ENCODE measurements around the gene F12. TPM values are rescaled to one million over a fixed set of nuclear protein-coding genes. Genes with fewer than 3 reads are reported as not detected.

Gene F12
- total RNA-seq, 1 experiment from 2014 or later, result 10.0 TPM

- ATAC-seq (no peak), DNase-seq (ENCODE audit: low spot score) (no peak)
- no peak overlapping the region for H3K27ac Mint-ChIP-seq
- peaks cover 34% of the 10 kb centered on the region for H3K36me3 Mint-ChIP-seq
- no peak overlapping the region for H3K4me3 Mint-ChIP-seq
- H3K27me3 Mint-ChIP-seq (ENCODE audit: low read depth), result peaks cover 7% of the 10 kb centered on the region
- CTCF ChIA-PET, result interaction anchor here (1.1 to 15.8 kb wide), 8 partner anchors 13 to 130 kb away, joined by 3 to 171 read pairs (median 10); partner anchors contain the start of gene GRK6
- POLR2A ChIA-PET, result interaction anchor here (0.8 kb wide), 1 partner anchor 15 kb away, joined by 3 read pairs; no protein-coding TSS in a partner anchor
- peaks cover 4% of the 10 kb centered on the region for H3K9me3 Mint-ChIP-seq
- TF ChIP-seq, protein P1, sequence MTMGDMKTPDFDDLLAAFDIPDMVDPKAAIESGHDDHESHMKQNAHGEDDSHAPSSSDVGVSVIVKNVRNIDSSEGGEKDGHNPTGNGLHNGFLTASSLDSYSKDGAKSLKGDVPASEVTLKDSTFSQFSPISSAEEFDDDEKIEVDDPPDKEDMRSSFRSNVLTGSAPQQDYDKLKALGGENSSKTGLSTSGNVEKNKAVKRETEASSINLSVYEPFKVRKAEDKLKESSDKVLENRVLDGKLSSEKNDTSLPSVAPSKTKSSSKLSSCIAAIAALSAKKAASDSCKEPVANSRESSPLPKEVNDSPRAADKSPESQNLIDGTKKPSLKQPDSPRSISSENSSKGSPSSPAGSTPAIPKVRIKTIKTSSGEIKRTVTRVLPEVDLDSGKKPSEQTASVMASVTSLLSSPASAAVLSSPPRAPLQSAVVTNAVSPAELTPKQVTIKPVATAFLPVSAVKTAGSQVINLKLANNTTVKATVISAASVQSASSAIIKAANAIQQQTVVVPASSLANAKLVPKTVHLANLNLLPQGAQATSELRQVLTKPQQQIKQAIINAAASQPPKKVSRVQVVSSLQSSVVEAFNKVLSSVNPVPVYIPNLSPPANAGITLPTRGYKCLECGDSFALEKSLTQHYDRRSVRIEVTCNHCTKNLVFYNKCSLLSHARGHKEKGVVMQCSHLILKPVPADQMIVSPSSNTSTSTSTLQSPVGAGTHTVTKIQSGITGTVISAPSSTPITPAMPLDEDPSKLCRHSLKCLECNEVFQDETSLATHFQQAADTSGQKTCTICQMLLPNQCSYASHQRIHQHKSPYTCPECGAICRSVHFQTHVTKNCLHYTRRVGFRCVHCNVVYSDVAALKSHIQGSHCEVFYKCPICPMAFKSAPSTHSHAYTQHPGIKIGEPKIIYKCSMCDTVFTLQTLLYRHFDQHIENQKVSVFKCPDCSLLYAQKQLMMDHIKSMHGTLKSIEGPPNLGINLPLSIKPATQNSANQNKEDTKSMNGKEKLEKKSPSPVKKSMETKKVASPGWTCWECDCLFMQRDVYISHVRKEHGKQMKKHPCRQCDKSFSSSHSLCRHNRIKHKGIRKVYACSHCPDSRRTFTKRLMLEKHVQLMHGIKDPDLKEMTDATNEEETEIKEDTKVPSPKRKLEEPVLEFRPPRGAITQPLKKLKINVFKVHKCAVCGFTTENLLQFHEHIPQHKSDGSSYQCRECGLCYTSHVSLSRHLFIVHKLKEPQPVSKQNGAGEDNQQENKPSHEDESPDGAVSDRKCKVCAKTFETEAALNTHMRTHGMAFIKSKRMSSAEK (CRISPR knock-in tag; IDR thresholded peaks at IDR 0.05; ENCODE audit: borderline replicate concordance), result no peak
- TF ChIP-seq ZNF416 (CRISPR knock-in tag; IDR thresholded peaks at IDR 0.05) (no peak), TEAD1 (CRISPR knock-in tag; IDR thresholded peaks at IDR 0.05) (no peak), MYBL2 (CRISPR knock-in tag; IDR thresholded peaks at IDR 0.05) (no peak), MLX (CRISPR knock-in tag; IDR thresholded peaks at IDR 0.05) (no peak), USF1 (CRISPR knock-in tag; IDR thresholded peaks at IDR 0.05) (no peak), FOXK1 (CRISPR knock-in tag; IDR thresholded peaks at IDR 0.05) (no peak), NFATC4 (CRISPR knock-in tag; IDR thresholded peaks at IDR 0.05) (no peak), MXD4 (CRISPR knock-in tag; IDR thresholded peaks at IDR 0.05; ENCODE audit: borderline replicate concordance) (no peak), FOXJ3 (CRISPR knock-in tag; IDR thresholded peaks at IDR 0.05; ENCODE audit: borderline replicate concordance) (no peak), ETV6 (CRISPR knock-in tag; IDR thresholded peaks at IDR 0.05) (no peak), ZNF423 (CRISPR knock-in tag; IDR thresholded peaks at IDR 0.05) (no peak), ZNF425 (CRISPR knock-in tag; conservative IDR thresholded peaks at IDR 0.05) (no peak)
- TF ChIP-seq, protein P2, sequence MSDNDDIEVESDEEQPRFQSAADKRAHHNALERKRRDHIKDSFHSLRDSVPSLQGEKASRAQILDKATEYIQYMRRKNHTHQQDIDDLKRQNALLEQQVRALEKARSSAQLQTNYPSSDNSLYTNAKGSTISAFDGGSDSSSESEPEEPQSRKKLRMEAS (CRISPR knock-in tag; IDR thresholded peaks at IDR 0.05), result no peak
- peaks cover 17% of the 10 kb centered on the region for H3K4me1 Mint-ChIP-seq
Measured at GRCh38 chr5:177439518-177440053, 30.2 kb upstream of the F12 start.

GRCh38 chr5:177438468-177438867 is 29.1 kb upstream of the F12 start:
- ATAC-seq (no peak), DNase-seq (ENCODE audit: low spot score) (no peak)
- H3K27me3 Mint-ChIP-seq (ENCODE audit: low read depth), result no peaks in the 10 kb centered on the region
- peak overlapping the region; percentile 27; the same call in 1 of the 2 replicates for H3K27ac Mint-ChIP-seq
- peaks cover 34% of the 10 kb centered on the region for H3K36me3 Mint-ChIP-seq
- no peak overlapping the region for H3K4me3 Mint-ChIP-seq
- ChIA-PET CTCF (interaction anchor here (1.1 to 15.8 kb wide), 5 partner anchors 12 to 129 kb away, joined by 3 to 171 read pairs (median 6); partner anchors contain the start of gene GRK6), POLR2A (interaction anchor here (1.2 to 1.8 kb wide), 2 partner anchors 11 to 35 kb away, joined by 4 read pairs; no protein-coding TSS in a partner anchor)
- H3K9me3 Mint-ChIP-seq, result peaks cover 4% of the 10 kb centered on the region
- peaks cover 13% of the 10 kb centered on the region for H3K4me1 Mint-ChIP-seq
- no peak for TF ChIP-seq CDX4 (CRISPR knock-in tag; IDR thresholded peaks at IDR 0.05; ENCODE audit: borderline replicate concordance)
- TF ChIP-seq, protein P2 (CRISPR knock-in tag; IDR thresholded peaks at IDR 0.05), result no peak
- no peak for TF ChIP-seq ZMAT4 (CRISPR knock-in tag; IDR thresholded peaks at IDR 0.05)
- TF ChIP-seq, protein P3, sequence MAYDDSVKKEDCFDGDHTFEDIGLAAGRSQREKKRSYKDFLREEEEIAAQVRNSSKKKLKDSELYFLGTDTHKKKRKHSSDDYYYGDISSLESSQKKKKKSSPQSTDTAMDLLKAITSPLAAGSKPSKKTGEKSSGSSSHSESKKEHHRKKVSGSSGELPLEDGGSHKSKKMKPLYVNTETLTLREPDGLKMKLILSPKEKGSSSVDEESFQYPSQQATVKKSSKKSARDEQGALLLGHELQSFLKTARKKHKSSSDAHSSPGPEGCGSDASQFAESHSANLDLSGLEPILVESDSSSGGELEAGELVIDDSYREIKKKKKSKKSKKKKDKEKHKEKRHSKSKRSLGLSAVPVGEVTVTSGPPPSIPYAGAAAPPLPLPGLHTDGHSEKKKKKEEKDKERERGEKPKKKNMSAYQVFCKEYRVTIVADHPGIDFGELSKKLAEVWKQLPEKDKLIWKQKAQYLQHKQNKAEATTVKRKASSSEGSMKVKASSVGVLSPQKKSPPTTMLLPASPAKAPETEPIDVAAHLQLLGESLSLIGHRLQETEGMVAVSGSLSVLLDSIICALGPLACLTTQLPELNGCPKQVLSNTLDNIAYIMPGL (CRISPR knock-in tag; IDR thresholded peaks at IDR 0.05), result no peak

All from WTC11 (cell line).